K562 (cell line): ENCODE data around the gene ZNF646.

ENCODE experiments used
- BRD9 ChIP-seq: fragments of 450-650 bp; IDR thresholded peaks from 2 replicates; pipeline ENCODE4 v1.6.1; 2018; ENCODE audit warnings: low read depth; ENCODE audit not compliant: partially characterized antibody
- DACH1 ChIP-seq: fragments of 450-650 bp; IDR thresholded peaks from 2 replicates; pipeline ENCODE4 v1.6.1; 2018; ENCODE audit not compliant: partially characterized antibody
- ETV5 ChIP-seq: sonication (generic); formaldehyde crosslinking; IDR thresholded peaks from 2 replicates; pipeline ENCODE4 v1.4.0; 2020; ENCODE audit warnings: low read depth, mild to moderate bottlenecking, missing genetic modification reagents

- TF ChIP-seq DACH1 (no peak), BRD9 (no peak), ETV5 (CRISPR knock-in tag) (no peak)
Measured at GRCh38 chr16:31118223-31119155, 44.3 kb downstream of the ZNF646 start.
